Measurements from ENCODE around the gene PRR7. TPM values are rescaled to one million over a fixed set of nuclear protein-coding genes. Genes with fewer than 3 reads are reported as not detected.

The PRR7 gene
- total RNA-seq, 4 donors from 2014 or later, result 1.4 to 4.7 (median 4.2) TPM

GRCh38 chr5:177495243-177496060 is 48.8 kb downstream of the PRR7 start:
- intact Hi-C loops (cut with DNase I), result no loop called here
- Histone ChIP-seq H3K9me3 (no peaks in the 10 kb centered on the region), H3K4me3 (replicated peaks in 1 of 3) (no peak overlapping the region), H3K36me3 (no peaks in the 10 kb centered on the region), H3K27ac (peak overlapping the region in 2 of 3 donors; percentile 76 to 84), H3K27me3 (no peaks in the 10 kb centered on the region), H3K4me1 (peaks cover 19 to 51% of the 10 kb centered on the region in 2 donors)
- TF ChIP-seq CTCF (IDR thresholded peaks at IDR 0.05) (no peak), POLR2A (IDR thresholded peaks at IDR 0.05) (no peak)
- 85 to 94% methylated on average over 7 of the region's 14 CpGs for WGBS, 2 donors
- peak in 1 of 2 donors; percentile 11 for DNase-seq

- H3K4me3 ChIP-seq (replicated peaks in 1 of 3), result peak overlapping the region in 1 of 3 donors; percentile 73
- intact Hi-C loops (cut with DNase I), result no loop called here
- H3K36me3 ChIP-seq, result no peaks in the 10 kb centered on the region
- 20 to 40% methylated on average over 4 to 5 of the region's 12 CpGs for WGBS, 2 donors
- peak overlapping the region; percentile 21 to 84 (median 76) for H3K27ac ChIP-seq
- no peaks in the 10 kb centered on the region for H3K9me3 ChIP-seq
- peak; percentile 63 to 76 for DNase-seq
- TF ChIP-seq POLR2A (IDR thresholded peaks at IDR 0.05), result no peak
- peak in 3 of 6 experiments; percentile 4 to 28 (median 23) for TF ChIP-seq CTCF (IDR thresholded peaks at IDR 0.05)
- H3K4me1 ChIP-seq, result peaks cover 19 to 51% of the 10 kb centered on the region in 2 donors
- no peaks in the 10 kb centered on the region for H3K27me3 ChIP-seq
Measured at GRCh38 chr5:177496070-177496726, 49.6 kb downstream of the PRR7 start.

GRCh38 chr5:177496727-177497291 is 50.2 kb downstream of the PRR7 start:
- 10% methylated on average over 2 of the region's 29 CpGs; no CpG with 5 or more reads in 1 of the 2 donors for WGBS, 2 donors
- intact Hi-C loops (cut with DNase I), result no loop called here
- peak overlapping the region; percentile 50 to 73 (median 61) for H3K4me3 ChIP-seq (replicated peaks in 1 of 3)
- no peaks in the 10 kb centered on the region for H3K36me3 ChIP-seq
- DNase-seq, result peak; percentile 71 to 76
- peak overlapping the region; percentile 74 to 84 (median 76) for H3K27ac ChIP-seq
- no peaks in the 10 kb centered on the region for H3K9me3 ChIP-seq
- peak in 1 of 2 donors; percentile 18 for TF ChIP-seq POLR2A (IDR thresholded peaks at IDR 0.05)
- TF ChIP-seq CTCF (IDR thresholded peaks at IDR 0.05), result no peak
- H3K27me3 ChIP-seq, result no peaks in the 10 kb centered on the region
- peaks cover 19 to 51% of the 10 kb centered on the region in 2 donors for H3K4me1 ChIP-seq

- Histone ChIP-seq H3K27me3 (no peaks in the 10 kb centered on the region), H3K9me3 (no peaks in the 10 kb centered on the region), H3K4me1 (peaks cover 19 to 51% of the 10 kb centered on the region in 2 donors), H3K27ac (peak within 1 kb of the TSS; percentile 74 to 84 (median 76)), H3K36me3 (no peaks in the 10 kb centered on the region), H3K4me3 (replicated peaks in 1 of 3) (peak within 1 kb of the TSS; percentile 50 to 73 (median 61))
- TF ChIP-seq CTCF (IDR thresholded peaks at IDR 0.05), result peak in 1 of 6 experiments; percentile 13
- peak; percentile 77 to 97 for TF ChIP-seq POLR2A (IDR thresholded peaks at IDR 0.05)
- DNase-seq, result peak; percentile 93 to 94
- 0 to 4% methylated on average over 11 to 38 of the region's 73 CpGs for whole genome bisulfite sequencing, 2 donors
- intact Hi-C loops (cut with DNase I), result loop anchor here (2.0 kb wide), 1 partner anchor 41 kb away; no protein-coding TSS in a partner anchor
Measured at GRCh38 chr5:177497292-177498012, 50.8 kb downstream of the PRR7 start, which contains the start of gene PDLIM7. Gene PDLIM7, minus strand, starts transcription at chr5:177497604. Its CDS starts 1,092 bp downstream, at chr5:177496512.

Measured in thyroid gland (tissue), 4 donors.